Stromal cell of bone marrow (primary cell): ENCODE data around the gene ADPRH.

Source experiments
- DNase-seq: peaks from one replicate; pipeline ENCODE4 v3.0.0-alpha.2; 2012; ENCODE audit warnings: low read depth

ADPRH gene

GRCh38 chr3:119630880-119631329 lies 51.6 kb downstream of the ADPRH start:
- no peak for DNase-seq

GRCh38 chr3:119631516-119631915 lies 52.2 kb downstream of the ADPRH start:
- no peak for DNase-seq

GRCh38 chr3:119632216-119632615 lies 52.9 kb downstream of the ADPRH start:
- DNase-seq = no peak

GRCh38 chr3:119632829-119633228 lies 53.5 kb downstream of the ADPRH start:
- DNase-seq = no peak

GRCh38 chr3:119635719-119636118 lies 56.4 kb downstream of the ADPRH start:
- no peak for DNase-seq

GRCh38 chr3:119636249-119636648 lies 57.0 kb downstream of the ADPRH start:
- DNase-seq = no peak

GRCh38 chr3:119636891-119637611 lies 57.8 kb downstream of the ADPRH start:
- no peak for DNase-seq

GRCh38 chr3:119637679-119638477 lies 58.6 kb downstream of the ADPRH start:
- DNase-seq = peak; percentile 96
